SU-DHL-6 (cell line): ENCODE results near the gene HRH4.

ENCODE experiments used
- CTCF ChIP-seq: fragments of 200-600 bp; sonication (generic); IDR thresholded peaks from one replicate; pipeline ENCODE4 v1.5.1; 2017; ENCODE audit warnings: antibody characterized with exemption, mild to moderate bottlenecking, low read length, moderate library complexity; ENCODE audit not compliant: insufficient read depth, poor library complexity, severe bottlenecking
- EZH2phosphoT487 ChIP-seq: fragments of 200-600 bp; sonication (generic), shearing (Covaris generic); conservative IDR thresholded peaks from 2 replicates; pipeline ENCODE4 v1.6.1; 2018; ENCODE audit warnings: mild to moderate bottlenecking, antibody characterized with exemption, low read length, moderate library complexity, mixed read lengths

DNA sequence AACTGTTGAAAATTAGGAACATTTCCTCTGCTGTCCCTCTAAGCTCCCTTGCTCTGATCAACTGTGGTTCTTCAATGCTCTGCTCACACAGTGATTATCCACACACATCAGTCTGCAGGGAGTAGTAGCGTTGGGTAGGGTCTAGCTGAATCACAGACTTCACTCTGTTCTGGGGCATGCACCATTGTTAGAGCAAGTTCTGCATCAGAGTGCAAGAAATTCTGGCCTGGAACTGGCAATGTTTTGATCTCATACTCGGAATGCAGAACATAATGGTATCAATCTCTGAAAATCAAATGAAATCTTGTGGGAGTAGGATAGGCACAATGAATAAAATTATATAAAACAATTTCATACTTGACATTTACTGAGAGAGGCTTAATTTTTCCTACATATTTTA lies 55.3 kb downstream of the HRH4 start:
- no peak for TF ChIP-seq EZH2phosphoT487
- no peak for TF ChIP-seq CTCF
